GM12892 (cell line): Measurements from ENCODE around the gene REEP1.

ENCODE experiments used
- POLR2A ChIP-seq: IDR thresholded peaks from 2 replicates; pipeline ENCODE4 v1.6.1; 2011; ENCODE audit warnings: low read depth, low read length, control low read depth
- POLR2AphosphoS5 ChIP-seq: IDR thresholded peaks from 2 replicates; pipeline ENCODE4 v1.6.1; 2011; ENCODE audit warnings: low read depth, low read length, control low read depth
- TAF1 ChIP-seq: IDR thresholded peaks from 2 replicates; pipeline ENCODE4 v1.6.1; 2011; ENCODE audit warnings: low read depth, mild to moderate bottlenecking, control low read depth, low read length, borderline replicate concordance

DNA sequence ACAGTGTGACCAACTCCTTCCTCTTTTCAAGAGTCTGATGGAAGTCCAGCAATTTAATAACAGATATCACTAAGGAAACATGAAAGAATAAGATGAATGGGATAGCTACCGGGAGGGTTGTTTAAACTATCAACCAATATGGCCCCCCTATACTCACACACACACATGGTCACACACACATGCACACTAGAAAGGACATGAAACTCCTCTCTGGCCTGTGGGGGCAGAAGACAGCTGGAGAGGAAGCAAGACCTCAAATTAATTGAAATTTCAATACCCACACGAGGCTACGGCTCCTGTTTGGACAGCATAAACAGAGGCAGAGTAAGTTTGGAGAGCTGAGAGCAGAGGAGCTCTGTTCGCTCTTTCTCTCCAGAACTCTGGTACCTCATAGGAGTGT is 34.7 kb upstream of the REEP1 start:
- TF ChIP-seq POLR2A (no peak), TAF1 (no peak), POLR2AphosphoS5 (no peak)
